HG03159 (cell line): ENCODE results near the gene TOP3B.

Experiments used
- ATAC-seq: cut with Tn5 transposase; IDR thresholded peaks from one replicate; pipeline ENCODE4 v1.9.1; 2021; ENCODE audit warnings: mild to moderate bottlenecking, moderate library complexity; ENCODE audit not compliant: unreplicated experiment

Gene TOP3B, protein sequence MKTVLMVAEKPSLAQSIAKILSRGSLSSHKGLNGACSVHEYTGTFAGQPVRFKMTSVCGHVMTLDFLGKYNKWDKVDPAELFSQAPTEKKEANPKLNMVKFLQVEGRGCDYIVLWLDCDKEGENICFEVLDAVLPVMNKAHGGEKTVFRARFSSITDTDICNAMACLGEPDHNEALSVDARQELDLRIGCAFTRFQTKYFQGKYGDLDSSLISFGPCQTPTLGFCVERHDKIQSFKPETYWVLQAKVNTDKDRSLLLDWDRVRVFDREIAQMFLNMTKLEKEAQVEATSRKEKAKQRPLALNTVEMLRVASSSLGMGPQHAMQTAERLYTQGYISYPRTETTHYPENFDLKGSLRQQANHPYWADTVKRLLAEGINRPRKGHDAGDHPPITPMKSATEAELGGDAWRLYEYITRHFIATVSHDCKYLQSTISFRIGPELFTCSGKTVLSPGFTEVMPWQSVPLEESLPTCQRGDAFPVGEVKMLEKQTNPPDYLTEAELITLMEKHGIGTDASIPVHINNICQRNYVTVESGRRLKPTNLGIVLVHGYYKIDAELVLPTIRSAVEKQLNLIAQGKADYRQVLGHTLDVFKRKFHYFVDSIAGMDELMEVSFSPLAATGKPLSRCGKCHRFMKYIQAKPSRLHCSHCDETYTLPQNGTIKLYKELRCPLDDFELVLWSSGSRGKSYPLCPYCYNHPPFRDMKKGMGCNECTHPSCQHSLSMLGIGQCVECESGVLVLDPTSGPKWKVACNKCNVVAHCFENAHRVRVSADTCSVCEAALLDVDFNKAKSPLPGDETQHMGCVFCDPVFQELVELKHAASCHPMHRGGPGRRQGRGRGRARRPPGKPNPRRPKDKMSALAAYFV

DNA sequence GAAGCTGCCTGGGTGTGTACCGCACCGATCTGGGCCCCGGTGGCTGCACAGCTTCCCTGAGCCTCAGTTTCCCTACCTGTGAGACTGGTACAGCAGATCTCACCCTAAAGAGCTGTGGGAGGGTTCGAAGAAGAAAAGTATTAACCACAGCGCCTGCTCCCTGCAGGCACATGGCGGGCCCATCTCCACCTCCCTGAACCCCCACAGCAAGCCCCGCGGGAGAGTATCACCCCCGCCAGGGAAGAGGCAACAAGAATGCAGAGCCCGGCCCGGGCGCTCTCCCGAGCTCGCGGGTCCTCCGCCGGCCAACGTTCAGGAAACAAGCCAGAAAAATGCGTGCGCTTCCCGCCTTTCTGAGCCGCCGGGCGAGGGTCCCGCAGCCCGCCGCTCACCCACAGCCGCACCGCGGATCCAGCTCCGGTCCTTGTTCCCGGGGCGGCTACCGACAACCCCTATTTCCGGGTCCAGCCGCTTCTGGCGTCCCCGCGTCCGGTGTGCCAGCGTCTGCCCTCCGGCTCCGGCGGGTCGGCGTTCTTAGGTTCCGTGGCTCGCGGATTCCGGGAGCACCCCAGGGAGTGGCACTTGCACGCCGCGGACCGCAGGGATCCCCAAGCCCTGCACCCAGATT, at the start of gene TOP3B:
Gene TOP3B (minus strand): TSS at position 450 of the 628 bp plus-strand sequence. CDS start 7,078 bp downstream, outside the sequence.
- ATAC-seq, result no peak

DNA sequence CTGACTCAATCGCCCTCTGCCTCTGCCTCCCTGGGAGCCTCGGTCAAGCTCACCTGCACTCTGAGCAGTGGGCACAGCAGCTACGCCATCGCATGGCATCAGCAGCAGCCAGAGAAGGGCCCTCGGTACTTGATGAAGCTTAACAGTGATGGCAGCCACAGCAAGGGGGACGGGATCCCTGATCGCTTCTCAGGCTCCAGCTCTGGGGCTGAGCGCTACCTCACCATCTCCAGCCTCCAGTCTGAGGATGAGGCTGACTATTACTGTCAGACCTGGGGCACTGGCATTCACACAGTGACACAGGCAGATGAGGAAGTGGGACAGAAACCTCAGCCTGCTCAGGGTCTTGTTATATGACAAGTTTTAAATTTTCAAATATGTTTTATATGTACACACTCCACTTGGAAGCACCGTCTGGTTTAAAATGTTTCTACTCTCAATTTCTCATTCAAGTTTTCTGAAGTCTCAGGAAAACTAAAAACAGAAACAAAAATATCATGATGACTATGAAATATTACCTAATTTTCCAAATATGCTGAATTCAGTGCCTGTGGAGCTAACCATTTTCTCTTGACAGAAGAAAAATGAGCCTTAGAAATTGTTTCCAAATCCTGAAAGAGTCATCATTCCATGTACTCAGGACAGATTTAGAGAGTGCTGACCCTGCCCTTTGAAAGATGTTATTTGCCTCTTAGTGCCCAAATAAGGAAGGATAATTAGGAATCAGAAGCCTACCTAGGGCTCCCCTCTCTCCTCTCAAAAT, 48.8 kb upstream of the TOP3B start:
- no peak for ATAC-seq

DNA sequence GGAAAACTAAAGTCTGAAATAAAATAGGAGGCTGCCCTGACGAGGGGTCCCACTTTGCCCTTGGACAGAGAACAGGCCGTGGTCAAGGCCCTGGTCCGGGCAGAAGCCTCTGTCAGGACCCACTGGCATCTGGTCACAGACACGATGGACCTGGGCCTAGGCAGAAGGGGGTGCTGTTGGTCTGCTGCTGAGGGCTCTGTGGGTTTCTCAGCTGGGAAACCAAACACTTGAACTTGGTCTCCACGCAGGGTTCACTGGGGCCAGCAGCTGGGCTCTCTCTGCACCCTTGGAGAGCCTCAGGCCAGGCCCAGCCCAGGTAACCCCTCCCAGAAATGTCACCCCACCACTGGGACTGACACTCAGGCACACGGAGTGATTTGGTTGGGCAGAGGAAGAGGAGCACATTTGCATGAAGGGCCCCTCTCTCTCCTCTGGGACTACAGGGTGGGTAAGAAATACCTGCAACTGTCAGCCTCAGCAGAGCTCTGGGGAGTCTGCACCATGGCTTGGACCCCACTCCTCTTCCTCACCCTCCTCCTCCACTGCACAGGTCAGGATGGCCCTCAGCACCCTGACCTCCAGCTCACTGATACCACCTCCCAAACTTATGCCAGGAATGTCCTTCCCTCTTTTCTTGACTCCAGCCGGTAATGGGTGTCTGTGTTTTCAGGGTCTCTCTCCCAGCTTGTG, 48.1 kb upstream of the TOP3B start:
- no peak for ATAC-seq

DNA sequence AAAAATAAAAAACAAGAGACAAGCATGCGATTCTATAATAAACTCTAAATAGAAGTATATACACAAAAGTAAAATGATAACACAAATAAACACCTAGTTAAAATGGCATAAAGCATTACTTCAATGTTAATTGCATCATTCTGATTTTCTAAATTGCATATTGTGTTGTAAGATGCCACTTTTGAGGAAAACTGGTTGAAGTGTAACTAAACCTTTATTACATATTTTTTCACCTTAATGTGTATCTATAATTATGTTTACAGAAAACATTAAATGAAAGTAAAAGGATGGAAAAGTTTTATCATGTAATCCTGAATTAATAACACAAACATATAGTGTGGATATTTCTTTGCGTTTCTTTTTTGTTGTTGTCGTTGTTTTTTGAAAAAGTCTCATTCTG, 45.4 kb upstream of the TOP3B start:
- no peak for ATAC-seq

DNA sequence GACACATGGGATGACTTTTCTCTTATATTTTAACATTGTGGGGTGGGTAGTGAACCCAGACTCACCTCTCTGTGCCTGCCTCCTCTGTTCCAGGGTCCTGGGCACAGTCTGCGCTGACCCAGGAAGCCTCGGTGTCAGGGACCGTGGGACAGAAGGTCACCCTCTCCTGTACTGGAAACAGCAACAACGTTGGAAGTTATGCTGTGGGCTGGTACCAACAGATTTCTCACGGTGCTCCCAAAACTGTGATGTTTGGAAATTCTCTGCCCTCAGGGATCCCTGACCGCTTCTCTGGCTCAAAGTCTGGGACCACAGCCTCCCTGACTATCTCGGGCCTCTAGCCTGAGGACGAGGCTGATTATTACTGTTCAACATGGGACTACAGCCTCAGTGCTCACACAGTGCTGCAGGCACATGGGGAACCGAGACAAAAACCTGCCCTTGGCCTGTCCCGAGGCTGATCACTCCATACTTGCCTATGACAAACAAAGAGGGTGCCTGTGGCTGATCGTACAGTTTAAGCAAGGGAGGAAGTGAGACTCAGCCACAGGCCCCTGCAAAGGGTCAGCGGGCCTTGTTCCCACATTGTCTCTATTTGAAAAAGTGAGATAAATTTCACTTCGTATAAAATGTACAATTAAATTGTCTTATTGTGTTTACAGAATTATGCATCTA, 43.7 kb upstream of the TOP3B start:
- ATAC-seq, result no peak

DNA sequence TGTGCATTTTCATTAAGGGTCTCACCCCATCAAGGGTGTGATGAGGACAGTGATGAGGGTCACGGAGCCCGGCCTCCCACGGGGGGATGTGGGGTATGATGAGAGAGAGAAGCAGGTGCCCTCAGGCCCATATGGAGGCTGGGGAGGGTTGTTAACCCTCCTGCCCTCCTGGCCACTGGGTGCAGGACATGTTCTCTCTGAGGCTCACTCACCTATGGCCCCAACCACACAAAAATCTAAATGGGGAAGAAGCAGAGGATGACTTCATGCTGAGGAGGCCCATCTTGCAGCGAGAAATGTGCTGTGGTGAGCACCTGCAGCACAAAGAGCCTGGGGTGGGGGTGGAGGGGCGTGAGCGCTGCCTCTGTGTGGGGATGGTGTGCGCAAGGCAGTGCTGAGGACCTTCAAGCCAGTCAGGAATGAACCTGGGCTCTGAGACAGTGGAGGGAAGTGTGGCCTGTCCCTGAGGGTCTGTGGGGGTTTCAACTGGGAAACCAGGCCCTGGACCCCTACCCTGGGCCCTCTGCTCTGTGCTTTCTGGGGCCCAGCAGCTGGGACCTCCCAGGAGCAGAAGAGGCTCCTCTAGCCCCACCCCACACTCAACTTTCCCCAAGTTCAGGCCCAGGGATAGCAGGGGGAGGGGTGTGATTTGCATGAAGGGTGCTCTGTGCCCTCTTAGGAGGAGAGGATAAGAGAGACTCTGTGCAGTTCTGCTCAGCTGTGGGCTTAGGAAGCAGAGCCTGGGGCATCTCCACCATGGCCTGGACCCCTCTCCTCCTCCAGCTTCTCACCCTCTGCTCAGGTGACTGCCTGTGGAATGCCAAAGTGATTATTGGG, 43.0 kb upstream of the TOP3B start:
- no peak for ATAC-seq

DNA sequence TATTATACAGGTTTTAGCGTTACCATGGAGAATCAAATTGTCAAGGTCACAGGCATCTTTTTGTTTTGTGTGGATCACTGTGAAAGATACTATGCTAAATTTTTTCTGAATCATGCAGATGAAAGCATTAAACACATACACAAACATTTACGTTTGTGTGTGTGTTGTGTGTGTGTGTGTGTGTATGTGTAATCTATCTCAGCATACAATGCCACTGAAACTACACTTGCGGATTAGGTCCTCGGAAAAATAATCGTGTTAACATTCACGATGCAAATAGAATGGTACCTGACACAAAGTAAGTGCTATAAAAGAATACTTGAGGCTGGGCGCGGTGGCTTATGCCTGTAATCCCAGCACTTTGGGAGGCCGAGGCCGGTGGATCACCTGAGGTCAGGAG, 41.9 kb upstream of the TOP3B start:
- no peak for ATAC-seq

DNA sequence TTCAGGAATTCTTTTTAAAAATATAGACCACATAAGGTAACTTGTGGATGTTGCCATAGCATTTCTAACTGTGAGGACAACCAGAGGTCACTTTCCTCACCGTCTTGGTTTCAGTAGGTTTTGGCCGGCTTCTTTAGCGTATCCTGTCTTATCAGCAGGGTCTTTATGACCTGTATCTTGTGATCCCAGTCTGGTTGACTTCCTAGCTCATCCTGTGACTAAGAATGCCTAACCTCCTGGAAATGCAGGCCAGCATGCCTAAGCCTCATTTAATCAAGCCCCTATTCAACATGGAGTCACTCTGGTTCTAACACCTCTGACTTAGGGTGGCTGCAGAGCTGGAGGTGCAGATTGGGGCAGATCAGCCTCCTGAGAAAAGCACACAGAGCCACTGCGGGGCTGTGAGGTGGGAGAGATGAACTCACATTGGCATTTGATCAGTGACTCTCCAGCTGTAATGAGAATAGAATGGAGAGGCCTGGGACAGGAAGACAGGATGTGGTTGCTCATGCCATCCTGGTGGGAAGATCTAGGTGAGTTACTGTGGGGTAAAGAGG, 41.1 kb upstream of the TOP3B start:
- ATAC-seq, result no peak

DNA sequence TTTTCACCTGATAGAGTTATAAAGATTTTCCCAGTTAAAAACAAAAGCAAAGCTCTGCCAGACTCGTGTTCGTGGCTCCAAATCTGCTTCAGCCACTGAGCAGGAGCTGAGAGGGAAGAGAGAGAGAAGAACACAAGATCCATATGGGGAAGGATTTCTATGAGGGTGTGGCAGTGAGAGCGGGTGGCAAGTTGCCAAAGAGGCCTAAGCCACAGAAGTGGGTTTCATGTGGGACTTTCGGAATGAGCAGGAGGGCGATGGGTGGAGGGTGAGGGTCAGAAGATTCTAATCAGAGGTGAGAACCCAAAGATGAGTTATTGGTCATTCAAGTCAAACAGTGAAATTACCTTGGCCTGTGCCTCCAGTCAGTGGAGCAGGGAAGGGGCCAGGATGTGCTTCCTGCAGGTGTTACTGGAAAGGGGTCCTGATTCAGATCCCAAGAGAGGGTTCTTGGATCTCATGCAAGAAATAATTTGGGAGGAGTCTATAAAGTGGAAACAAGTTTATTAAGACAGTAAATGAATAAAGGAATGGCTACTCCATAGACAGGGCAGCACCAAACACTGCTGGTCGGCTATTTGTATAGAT, 40.5 kb upstream of the TOP3B start:
- ATAC-seq, result no peak

DNA sequence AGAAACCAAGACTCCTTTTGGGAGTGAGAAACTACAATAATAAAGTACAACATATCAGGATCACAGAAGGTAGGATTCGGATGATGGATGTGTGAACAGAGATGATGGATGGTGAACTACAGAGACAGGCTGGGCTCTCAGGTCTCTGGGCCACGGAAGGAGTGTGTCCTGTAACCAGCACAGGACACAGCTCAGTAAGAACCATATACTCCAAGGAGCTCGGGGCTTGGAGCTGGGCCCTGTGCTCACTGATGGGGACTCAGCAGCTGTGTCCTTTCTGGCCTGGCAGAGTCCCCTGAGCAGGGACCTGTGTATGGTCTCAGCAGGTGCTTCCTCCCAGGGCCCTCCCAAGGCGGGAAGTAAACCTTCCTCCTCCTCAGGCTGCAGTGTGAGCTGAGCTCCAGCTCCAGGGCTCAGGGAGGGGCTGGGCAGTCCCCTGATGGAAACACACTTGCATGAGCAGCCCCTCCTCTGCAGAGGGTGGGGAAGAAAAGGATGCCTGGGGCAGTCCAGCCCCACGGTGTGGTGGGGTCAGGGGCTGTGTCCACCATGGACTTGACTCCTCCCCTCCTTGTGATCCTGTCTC, 39.8 kb upstream of the TOP3B start:
- ATAC-seq, result no peak

DNA sequence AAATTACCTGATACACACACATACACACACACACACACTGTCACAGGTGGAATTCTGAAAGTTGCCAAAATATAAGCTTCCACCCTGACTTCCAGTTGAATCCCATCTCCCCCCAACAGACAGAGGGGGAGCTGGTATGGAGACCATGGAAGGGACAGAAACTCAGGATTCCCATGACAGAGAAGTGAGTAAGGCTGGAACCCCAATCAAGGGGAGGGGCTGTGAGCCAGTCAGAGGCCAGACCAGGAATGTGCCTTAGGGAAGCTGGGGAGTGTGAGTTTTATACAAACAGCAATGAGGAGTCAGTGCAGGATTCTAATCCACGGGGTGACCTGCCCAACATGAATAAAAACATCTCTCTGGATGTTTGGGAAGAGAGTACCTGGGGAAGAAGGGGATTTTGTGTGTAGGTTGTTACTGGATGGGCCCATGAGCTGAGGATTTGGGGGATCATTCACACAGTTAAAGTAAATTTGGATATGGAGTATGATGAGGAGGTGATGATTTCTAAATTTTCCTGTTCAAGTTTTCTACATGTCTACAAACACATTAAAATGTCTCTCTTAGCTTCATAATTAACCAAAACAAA, 38.7 kb upstream of the TOP3B start:
- no peak for ATAC-seq

DNA sequence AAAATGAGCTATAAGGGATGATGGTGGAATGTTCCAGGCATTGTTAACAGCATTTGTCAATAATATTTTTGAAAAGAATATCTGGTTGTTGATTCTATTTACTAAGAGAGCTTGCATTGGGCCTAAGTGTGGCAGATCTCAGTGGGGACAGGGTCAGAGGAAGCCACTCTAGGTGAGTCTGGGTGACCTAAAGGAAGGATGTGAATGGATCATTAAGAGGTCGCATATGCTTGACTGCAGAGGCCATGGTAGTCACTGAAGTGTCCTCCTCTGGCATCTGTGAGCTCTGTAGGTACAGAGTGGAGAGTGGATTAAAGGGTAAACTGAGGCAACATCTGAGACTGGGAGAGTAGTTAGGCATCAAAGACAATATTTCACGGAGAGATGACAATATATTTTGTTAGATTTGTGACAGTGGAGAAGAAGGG, 37.9 kb upstream of the TOP3B start:
- ATAC-seq, result no peak

DNA sequence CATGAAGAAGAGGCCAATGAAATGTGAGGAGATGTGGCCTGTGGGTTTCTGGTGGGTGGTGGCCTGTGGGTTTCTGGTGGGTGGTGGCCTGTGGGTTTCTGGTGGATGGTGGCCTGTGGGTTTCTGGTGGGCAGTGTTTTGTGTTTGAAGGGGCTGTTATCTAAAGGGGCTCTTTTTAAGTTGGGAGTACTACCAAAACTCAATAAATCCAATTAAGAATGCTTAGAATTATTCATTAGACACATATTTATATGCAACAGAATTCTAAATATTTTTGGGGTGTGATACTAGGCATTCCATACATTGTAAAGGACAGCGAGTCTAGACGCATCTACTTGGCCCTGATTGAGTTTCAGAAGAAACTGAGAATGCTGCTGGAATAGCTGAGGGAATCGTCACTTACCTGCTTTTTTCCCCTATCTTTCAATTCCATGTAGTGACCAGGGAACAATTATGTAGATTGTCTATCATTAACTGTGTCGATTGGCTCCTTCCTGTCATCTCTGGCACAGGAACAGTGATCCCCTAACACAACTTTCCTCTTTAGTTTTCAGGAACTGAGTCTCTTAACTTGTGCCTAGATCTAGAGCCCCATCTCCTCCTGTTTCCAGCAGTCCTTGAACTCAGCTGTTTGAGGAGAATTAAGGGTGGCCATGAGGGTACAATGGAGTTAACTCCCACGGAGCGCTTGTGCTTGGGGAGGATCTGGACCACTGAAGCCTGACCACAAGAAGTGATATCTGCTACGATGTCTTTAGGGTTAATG, 37.3 kb upstream of the TOP3B start:
- ATAC-seq, result no peak

DNA sequence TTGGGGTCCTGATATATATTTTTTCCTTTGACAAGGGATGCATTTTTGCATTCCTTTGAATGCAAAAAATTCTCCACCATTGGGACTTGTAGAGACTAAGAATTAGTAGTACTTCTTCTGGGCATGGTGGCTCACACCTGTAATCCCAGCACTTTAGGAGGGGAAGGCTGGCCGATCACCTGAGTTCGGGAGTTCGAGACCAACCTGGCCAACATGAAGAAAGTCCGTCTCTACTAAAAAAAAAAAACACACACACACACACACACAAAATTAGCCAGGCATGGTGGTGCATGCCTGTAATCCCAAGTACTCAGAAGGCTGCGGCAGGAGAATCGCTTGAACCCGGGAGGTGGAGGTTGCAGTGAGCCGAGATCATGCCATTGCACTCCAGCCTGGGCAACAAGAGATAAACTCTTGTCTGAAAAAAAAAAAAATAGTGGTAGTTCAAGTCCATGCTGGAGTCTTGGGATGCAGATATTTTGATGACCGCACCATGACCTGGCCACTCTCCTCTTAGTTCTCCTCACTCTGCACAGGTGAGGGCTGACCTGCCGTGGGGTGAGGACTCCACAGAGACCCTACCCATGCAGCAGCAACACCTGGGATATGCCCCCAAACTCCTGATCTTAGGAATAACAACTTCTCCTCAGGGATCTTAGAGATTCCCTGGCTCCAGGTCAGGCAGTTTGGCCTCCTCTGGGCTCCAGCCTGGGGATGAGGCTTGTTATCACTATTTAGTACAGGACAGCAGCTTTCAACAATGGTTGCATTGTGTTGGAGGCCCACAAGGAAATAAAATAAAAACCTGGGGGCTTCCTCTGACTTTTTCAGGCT, 36.5 kb upstream of the TOP3B start:
- no peak for ATAC-seq

DNA sequence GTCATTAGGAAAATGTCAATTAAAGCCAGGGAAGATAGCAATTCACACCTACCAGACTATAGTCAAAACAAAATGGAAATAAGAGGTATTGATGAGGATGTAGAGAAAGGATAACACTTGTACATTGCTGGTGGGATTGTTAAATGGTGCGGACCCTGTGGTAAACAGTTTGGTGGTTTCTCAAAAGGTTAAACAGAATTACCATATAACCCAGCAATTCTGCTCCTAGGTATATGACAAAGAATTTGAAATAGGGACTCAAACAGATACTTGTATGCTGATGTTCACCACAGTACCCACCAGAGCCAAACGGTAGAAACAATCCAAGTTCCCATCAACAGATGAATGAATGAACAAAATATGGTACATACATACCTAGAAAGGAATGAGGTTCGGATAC, 33.0 kb upstream of the TOP3B start:
- ATAC-seq, result no peak

DNA sequence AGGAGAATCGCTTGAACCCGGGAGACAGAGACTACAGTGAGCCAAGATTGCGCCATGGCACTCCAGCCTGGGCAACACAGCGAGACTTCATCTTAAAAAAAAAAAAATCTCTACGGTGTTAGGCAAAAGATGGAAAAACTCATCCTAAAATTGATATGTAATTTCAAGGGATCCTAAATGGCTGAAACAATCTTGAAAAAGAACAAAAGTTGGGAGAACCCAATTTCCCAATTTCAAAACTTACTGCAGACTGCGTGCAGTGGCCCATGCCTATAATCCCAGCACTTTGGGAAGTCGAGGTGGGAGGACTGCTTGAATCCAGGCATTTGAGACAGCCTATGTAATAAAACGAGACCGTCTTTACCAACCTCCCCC, 31.7 kb upstream of the TOP3B start:
- no peak for ATAC-seq
